T-helper 1 cell treated with Interleukin-12 subunit alpha and Interleukin-12 subunit beta and Interleukin-4 antibody, amounts not matched to agents 30 ng/mL and 1 ng/mL, for 36 hours (primary cell): ENCODE measurements around the gene URGCP. TPM values are rescaled to one million over a fixed set of nuclear protein-coding genes. Genes with fewer than 3 reads are reported as not detected.

Source experiments
- intact Hi-C: fragments of 100-400 bp; cut with micrococcal nuclease; formaldehyde crosslinking; loops from one replicate; pipeline ENCODE4 v1.15.1; 2024
- total RNA-seq: library from RNA; stranded (reverse); gene quantifications from 2 replicates; pipeline ENCODE4 v1.2.3, GENCODE V29; 2022

URGCP gene
- total RNA-seq, 1 donor from 2014 or later, result 24.1 TPM

- intact Hi-C loops, result no loop called here
These were observed 29.2 kb downstream of the URGCP start for GRCh38 chr7:43876976-43877745.

GRCh38 chr7:43876241-43876640, 30.2 kb downstream of the URGCP start:
- intact Hi-C loops, result no loop called here

GRCh38 chr7:43873300-43873699, 33.1 kb downstream of the URGCP start:
- intact Hi-C loops, result no loop called here

GRCh38 chr7:43872406-43873110, 33.8 kb downstream of the URGCP start:
- intact Hi-C loops, result no loop called here

GRCh38 chr7:43871064-43871463, 35.3 kb downstream of the URGCP start:
- intact Hi-C loops, result no loop called here

GRCh38 chr7:43870316-43870715, 36.1 kb downstream of the URGCP start:
- intact Hi-C loops, result no loop called here

GRCh38 chr7:43869867-43870240, 36.5 kb downstream of the URGCP start:
- intact Hi-C loops, result loop anchor here (1.0 to 5.0 kb wide), 9 partner anchors 36 to 1107 kb away; partner anchors contain the start of genes COA1, MRPL32, MYO1G and PSMA2

- intact Hi-C loops, result loop anchor here (1.0 to 5.0 kb wide), 9 partner anchors 35 to 1108 kb away; partner anchors contain the start of genes COA1, MRPL32, MYO1G and PSMA2
These were observed 37.2 kb downstream of the URGCP start, which contains the start of gene MRPS24 for GRCh38 chr7:43869006-43869866. MRPS24 (minus strand) TSS chr7:43869517; CDS start chr7:43869495, 22 bp downstream.

GRCh38 chr7:43868681-43869005, 37.8 kb downstream of the URGCP start:
- intact Hi-C loops, result loop anchor here (1.0 to 5.0 kb wide), 9 partner anchors 34 to 1109 kb away; partner anchors contain the start of genes COA1, MRPL32, MYO1G and PSMA2

GRCh38 chr7:43868181-43868580, 38.2 kb downstream of the URGCP start:
- intact Hi-C loops, result loop anchor here (5.0 kb wide), 1 partner anchor 1109 kb away; the partner anchor contains the start of gene MYO1G

- intact Hi-C loops, result loop anchor here (5.0 kb wide), 1 partner anchor 1112 kb away; the partner anchor contains the start of gene MYO1G
These were observed 41.1 kb downstream of the URGCP start for GRCh38 chr7:43865277-43865676.

GRCh38 chr7:43864126-43864525, 42.3 kb downstream of the URGCP start:
- intact Hi-C loops, result no loop called here

- intact Hi-C loops, result no loop called here
These were observed 49.4 kb downstream of the URGCP start for GRCh38 chr7:43856996-43857395.

GRCh38 chr7:43856316-43856715, 50.1 kb downstream of the URGCP start:
- intact Hi-C loops, result no loop called here

GRCh38 chr7:43855176-43855575, 51.2 kb downstream of the URGCP start:
- intact Hi-C loops, result no loop called here

GRCh38 chr7:43851805-43852204, 54.6 kb downstream of the URGCP start:
- intact Hi-C loops, result no loop called here

GRCh38 chr7:43850348-43851116, 55.9 kb downstream of the URGCP start:
- intact Hi-C loops, result no loop called here

GRCh38 chr7:43849047-43849446, 57.3 kb downstream of the URGCP start:
- intact Hi-C loops, result no loop called here

GRCh38 chr7:43847496-43847895, 58.9 kb downstream of the URGCP start:
- intact Hi-C loops, result no loop called here

- intact Hi-C loops, result no loop called here
These were observed 61.7 kb downstream of the URGCP start for GRCh38 chr7:43844662-43845061.

GRCh38 chr7:43844257-43844656, 62.1 kb downstream of the URGCP start:
- intact Hi-C loops, result no loop called here
